Heart left ventricle (tissue), 13 donors: Measurements from ENCODE around the gene NPM1.

ENCODE experiments used
- POLR2A ChIP-seq, 2 donors: fragments of 450-650 bp; IDR thresholded peaks; one replicate each; pipeline ENCODE4 v1.6.1; 2017; ENCODE audit warnings: antibody characterized with exemption in 2 of 2, mild to moderate bottlenecking in 2 of 2, moderate library complexity in 2 of 2
- TF ChIP-seq, protein P1 (sequence below), 12 donors: fragments of 200-600 bp; sonication (generic) in 4 of 12; IDR thresholded peaks; one replicate each; pipeline versions ENCODE4 v1.5.0 to v1.8.0; 2018 to 2022; ENCODE audit warnings: antibody characterized with exemption in 12 of 12, mild to moderate bottlenecking in 5 of 12
- donor health status: ischemic (EF 13 %, LVEDD 7.1; RV severe dilation, severe dysfunction).
- donor health status: DM: no; HTN: yes; CAD: no.
- donor health status: DM: no; HTN: no; CAD: no.
- donor health status: ischemic (EF 25% LVEDD 6.9; RV normal size, moderate dysfunction).
- donor health status: ischemic (EF 25% LVEDD 5.7; RV mildly dilated, moderate dysfunction).
- donor health status: ischemic (EF 35%, LVEDD 5.7; RV mildly dilated, moderate dysfunction).
- donor health status: nonischemic (EF 11% LVEDD 7.7; RV severe dilation, severe dysfunction).
- donor health status: DM: yes; HTN: yes; CAD: no.
- donor health status: PGD.
- donor health status: ischemic (EF 29% LVEDD 5.4; RV normal size, mild dysfunction).
- donor health status: nonischemic (EF 23%, LVEDD 6.1; RV moderate dilation, normal function).

DNA sequence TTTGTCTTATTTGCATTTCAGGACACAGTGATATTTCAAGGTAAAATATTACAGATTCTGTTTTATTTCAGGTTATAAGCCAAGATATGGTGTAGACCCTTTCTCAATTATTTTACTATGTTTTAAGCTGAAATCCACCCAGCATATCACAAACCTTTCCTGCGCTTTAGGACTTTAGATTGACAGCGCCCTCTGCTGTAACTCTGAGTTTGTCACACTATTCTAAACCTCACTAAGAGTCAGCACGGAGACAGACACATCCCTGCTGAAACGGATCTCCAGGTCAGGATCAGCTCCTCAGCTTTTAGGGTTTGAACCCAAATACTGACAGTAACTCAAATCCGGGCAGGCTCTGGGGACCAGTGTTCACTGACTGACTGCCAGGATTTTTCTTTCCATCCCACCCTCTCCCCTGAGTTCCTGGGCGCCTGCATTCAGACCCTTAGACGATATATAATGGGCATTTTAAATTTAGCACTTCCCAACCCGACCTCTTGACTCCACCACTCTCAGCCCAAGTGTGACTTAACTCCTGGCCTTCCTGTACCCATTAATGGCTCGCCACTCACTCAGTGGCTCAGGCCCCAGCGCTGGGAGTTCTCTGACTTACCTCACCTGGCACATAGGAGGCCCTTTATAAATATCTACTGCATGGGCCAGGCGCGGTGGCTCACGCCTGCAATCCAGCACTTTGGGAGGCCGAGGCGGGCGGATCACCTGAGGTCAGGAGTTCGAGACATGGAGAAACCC lies 45.1 kb upstream of the NPM1 start:
- TF ChIP-seq, protein P1, sequence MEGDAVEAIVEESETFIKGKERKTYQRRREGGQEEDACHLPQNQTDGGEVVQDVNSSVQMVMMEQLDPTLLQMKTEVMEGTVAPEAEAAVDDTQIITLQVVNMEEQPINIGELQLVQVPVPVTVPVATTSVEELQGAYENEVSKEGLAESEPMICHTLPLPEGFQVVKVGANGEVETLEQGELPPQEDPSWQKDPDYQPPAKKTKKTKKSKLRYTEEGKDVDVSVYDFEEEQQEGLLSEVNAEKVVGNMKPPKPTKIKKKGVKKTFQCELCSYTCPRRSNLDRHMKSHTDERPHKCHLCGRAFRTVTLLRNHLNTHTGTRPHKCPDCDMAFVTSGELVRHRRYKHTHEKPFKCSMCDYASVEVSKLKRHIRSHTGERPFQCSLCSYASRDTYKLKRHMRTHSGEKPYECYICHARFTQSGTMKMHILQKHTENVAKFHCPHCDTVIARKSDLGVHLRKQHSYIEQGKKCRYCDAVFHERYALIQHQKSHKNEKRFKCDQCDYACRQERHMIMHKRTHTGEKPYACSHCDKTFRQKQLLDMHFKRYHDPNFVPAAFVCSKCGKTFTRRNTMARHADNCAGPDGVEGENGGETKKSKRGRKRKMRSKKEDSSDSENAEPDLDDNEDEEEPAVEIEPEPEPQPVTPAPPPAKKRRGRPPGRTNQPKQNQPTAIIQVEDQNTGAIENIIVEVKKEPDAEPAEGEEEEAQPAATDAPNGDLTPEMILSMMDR (IDR thresholded peaks at IDR 0.05) = peak; percentile 38 to 72 (median 48)
- no peak for TF ChIP-seq POLR2A (IDR thresholded peaks at IDR 0.05)
